Smooth muscle cell (in vitro differentiated cells): Measurements from ENCODE around the gene RARB. TPM values are rescaled to one million over a fixed set of nuclear protein-coding genes. Genes with fewer than 3 reads are reported as not detected.

Source experiments
- DNase-seq: peaks from one replicate; lab custom pipeline; 2025; ENCODE audit not compliant: unreplicated experiment; lab: John Stamatoyannopoulos, UW
- H2AFZ ChIP-seq: fragments of 200-600 bp; sonication (generic); 2 replicates; pipeline ENCODE4 v1.6.0; 2016; ENCODE audit warnings: antibody characterized with exemption, low read depth, mild to moderate bottlenecking
- H3F3A ChIP-seq: fragments of 200-600 bp; sonication (generic); 2 replicates; pipeline ENCODE4 v1.6.0; 2017; ENCODE audit warnings: antibody characterized with exemption, low read depth
- H3K27ac ChIP-seq: fragments of 200-600 bp; sonication (generic); 2 replicates; pipeline ENCODE4 v1.5.1; 2016; ENCODE audit warnings: low read depth, mild to moderate bottlenecking
- H3K27me3 ChIP-seq: fragments of 200-600 bp; sonication (generic); 2 replicates; pipeline ENCODE4 v1.6.1; 2016; ENCODE audit warnings: low read depth, mild to moderate bottlenecking
- H3K36me3 ChIP-seq: fragments of 200-600 bp; sonication (generic); 2 replicates; pipeline ENCODE4 v1.5.1; 2016; ENCODE audit warnings: low read depth
- H3K4me1 ChIP-seq: fragments of 200-600 bp; sonication (generic); 2 replicates; pipeline ENCODE4 v1.5.1; 2016; ENCODE audit warnings: low read depth
- H3K4me2 ChIP-seq: fragments of 200-600 bp; sonication (generic); 2 replicates; pipeline ENCODE4 v1.6.0; 2016; ENCODE audit warnings: mild to moderate bottlenecking
- H3K4me3 ChIP-seq: fragments of 200-600 bp; sonication (generic); 2 replicates; pipeline ENCODE4 v1.5.1; 2016; ENCODE audit warnings: mild to moderate bottlenecking
- H3K79me2 ChIP-seq: fragments of 200-600 bp; sonication (generic); 2 replicates; pipeline ENCODE4 v1.6.0; 2016; ENCODE audit warnings: low read depth, mild to moderate bottlenecking
- H3K9ac ChIP-seq: fragments of 200-600 bp; sonication (generic); 2 replicates; pipeline ENCODE4 v1.6.0; 2016; ENCODE audit warnings: low read depth
- H3K9me3 ChIP-seq: fragments of 200-600 bp; sonication (generic); replicated peaks from 2 replicates; pipeline ENCODE4 v1.5.1; 2016; ENCODE audit warnings: low read depth
- H4K20me1 ChIP-seq: fragments of 200-600 bp; sonication (generic); 2 replicates; pipeline ENCODE4 v1.6.0; 2016; ENCODE audit warnings: low read depth
- WGBS: methylation state at CpG from one replicate; pipeline ENCODE4 v1.1.7; 2016; ENCODE audit warnings: low lambda C conversion rate; 5-methylcytosine and 5-hydroxymethylcytosine counted together
- polyA plus RNA-seq: library from polyadenylated mRNA; unstranded; fragments of >200 nt; fragmentation: Nextera tagmentation; extraction: Ambion mirVana; gene quantifications from 2 replicates; pipeline ENCODE4 v1.2.1, GENCODE V29; 2016
- total RNA-seq: library from RNA; depleted of rRNA; stranded (reverse); fragments of >200 nt; gene quantifications from 2 replicates; pipeline ENCODE4 v1.2.3, GENCODE V29; 2014
- TF ChIP-seq, protein P1 (sequence below): fragments of 200-600 bp; sonication (generic); IDR thresholded peaks from 2 replicates; pipeline ENCODE4 v1.5.1; 2017; ENCODE audit warnings: borderline replicate concordance, mild to moderate bottlenecking, antibody characterized with exemption; ENCODE audit not compliant: insufficient read depth, poor library complexity, severe bottlenecking

RARB gene
- total RNA-seq = 106 and 129 TPM in 2 replicates
- 62.8 and 88.1 TPM in 2 replicates for polyA plus RNA-seq

DNA sequence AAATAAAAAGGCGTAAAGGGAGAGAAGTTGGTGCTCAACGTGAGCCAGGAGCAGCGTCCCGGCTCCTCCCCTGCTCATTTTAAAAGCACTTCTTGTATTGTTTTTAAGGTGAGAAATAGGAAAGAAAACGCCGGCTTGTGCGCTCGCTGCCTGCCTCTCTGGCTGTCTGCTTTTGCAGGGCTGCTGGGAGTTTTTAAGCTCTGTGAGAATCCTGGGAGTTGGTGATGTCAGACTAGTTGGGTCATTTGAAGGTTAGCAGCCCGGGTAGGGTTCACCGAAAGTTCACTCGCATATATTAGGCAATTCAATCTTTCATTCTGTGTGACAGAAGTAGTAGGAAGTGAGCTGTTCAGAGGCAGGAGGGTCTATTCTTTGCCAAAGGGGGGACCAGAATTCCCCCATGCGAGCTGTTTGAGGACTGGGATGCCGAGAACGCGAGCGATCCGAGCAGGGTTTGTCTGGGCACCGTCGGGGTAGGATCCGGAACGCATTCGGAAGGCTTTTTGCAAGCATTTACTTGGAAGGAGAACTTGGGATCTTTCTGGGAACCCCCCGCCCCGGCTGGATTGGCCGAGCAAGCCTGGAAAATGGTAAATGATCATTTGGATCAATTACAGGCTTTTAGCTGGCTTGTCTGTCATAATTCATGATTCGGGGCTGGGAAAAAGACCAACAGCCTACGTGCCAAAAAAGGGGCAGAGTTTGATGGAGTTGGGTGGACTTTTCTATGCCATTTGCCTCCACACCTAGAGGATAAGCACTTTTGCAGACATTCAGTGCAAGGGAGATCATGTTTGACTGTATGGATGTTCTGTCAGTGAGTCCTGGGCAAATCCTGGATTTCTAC lies at the start of gene RARB:
Gene RARB (plus strand): TSS at position 322 of the 847 bp plus-strand sequence. CDS start 469 bp downstream, at position 791.
- TF ChIP-seq, protein P1, sequence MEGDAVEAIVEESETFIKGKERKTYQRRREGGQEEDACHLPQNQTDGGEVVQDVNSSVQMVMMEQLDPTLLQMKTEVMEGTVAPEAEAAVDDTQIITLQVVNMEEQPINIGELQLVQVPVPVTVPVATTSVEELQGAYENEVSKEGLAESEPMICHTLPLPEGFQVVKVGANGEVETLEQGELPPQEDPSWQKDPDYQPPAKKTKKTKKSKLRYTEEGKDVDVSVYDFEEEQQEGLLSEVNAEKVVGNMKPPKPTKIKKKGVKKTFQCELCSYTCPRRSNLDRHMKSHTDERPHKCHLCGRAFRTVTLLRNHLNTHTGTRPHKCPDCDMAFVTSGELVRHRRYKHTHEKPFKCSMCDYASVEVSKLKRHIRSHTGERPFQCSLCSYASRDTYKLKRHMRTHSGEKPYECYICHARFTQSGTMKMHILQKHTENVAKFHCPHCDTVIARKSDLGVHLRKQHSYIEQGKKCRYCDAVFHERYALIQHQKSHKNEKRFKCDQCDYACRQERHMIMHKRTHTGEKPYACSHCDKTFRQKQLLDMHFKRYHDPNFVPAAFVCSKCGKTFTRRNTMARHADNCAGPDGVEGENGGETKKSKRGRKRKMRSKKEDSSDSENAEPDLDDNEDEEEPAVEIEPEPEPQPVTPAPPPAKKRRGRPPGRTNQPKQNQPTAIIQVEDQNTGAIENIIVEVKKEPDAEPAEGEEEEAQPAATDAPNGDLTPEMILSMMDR = no peak
- peak within 1 kb of the TSS; percentile 89 for H3K27ac ChIP-seq
- no peaks in the 10 kb centered on the region for H3K27me3 ChIP-seq
- H4K20me1 ChIP-seq = no peaks in the 10 kb centered on the region
- peaks cover 88% of the 10 kb centered on the region for H3K4me1 ChIP-seq
- H3K79me2 ChIP-seq = peaks cover 49% of the 10 kb centered on the region
- H3K9me3 ChIP-seq = no peaks in the 10 kb centered on the region
- peak within 1 kb of the TSS; percentile 73 for H3K9ac ChIP-seq
- 2% methylated on average over 27 of the region's 27 CpGs for WGBS
- peak within 1 kb of the TSS; percentile 71 for H3K4me3 ChIP-seq
- H3F3A ChIP-seq = peaks cover 55% of the 10 kb centered on the region
- peak within 1 kb of the TSS; percentile 33 for H2AFZ ChIP-seq
- no peaks in the 10 kb centered on the region for H3K36me3 ChIP-seq
- DNase-seq = peak; percentile 31
- peak within 1 kb of the TSS; percentile 93 for H3K4me2 ChIP-seq

DNA sequence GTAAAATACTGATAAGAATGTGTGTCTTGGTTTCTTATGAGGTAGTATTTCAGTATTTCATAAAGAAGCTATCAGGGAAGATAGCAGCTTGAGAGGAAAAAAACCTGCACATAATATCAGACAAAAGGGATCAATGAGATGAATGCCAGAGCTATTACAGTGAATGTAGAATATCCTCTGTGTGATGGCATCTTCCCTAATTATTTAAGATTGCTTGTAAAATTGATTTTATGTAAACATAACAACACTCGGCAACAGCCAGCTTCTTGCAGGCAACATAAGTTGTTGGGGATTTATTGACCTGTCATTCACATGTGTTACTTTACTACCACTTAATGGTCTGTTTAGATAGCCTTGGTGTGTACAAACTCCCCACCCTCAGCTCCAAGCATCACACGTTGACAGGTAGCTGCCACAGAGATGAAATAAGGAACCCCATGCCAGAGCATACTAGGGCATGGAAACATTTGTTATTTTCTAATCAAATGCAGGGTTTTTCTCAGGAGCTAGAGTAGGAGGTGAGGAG lies 49.2 kb upstream of the RARB start:
- 59% methylated on average over 2 of the region's 2 CpGs for WGBS
- DNase-seq = no peak
- Histone ChIP-seq H3K79me2 (no peaks in the 10 kb centered on the region), H3K36me3 (no peaks in the 10 kb centered on the region), H3K4me2 (peak overlapping the region; percentile 34), H2AFZ (no peak overlapping the region), H3K9me3 (no peaks in the 10 kb centered on the region), H4K20me1 (no peaks in the 10 kb centered on the region), H3K9ac (no peak overlapping the region), H3K27ac (no peak overlapping the region), H3K4me1 (peaks cover 11% of the 10 kb centered on the region), H3F3A (peaks cover 5% of the 10 kb centered on the region), H3K27me3 (no peaks in the 10 kb centered on the region), H3K4me3 (no peak overlapping the region)
- TF ChIP-seq, protein P1 = no peak

DNA sequence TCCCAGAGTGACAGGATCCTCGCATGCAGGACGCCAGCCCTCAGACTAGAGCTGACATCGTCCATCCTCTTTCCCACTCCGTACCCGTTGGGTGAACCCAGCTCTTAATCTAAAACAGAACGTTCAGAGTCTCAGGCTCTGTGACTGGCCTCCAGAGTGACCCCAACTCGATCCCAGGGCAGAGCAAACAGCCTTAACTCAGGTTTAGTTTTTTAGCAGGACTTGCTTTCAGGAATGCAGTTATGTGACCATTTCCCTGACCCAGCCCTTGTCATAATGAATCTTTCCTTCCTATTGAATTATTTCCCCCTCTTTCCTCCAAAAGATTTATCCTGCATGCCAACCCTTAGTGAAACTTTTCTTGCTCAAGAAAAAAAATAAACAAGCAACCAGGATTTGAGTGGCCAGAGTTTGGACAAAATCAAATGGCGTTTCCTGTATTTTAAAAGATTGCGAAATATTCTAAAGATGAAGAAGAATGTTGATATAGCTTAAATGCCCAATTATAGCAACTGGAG lies 47.8 kb upstream of the RARB start:
- Histone ChIP-seq H3K4me1 (peaks cover 11% of the 10 kb centered on the region), H3K9ac (no peak overlapping the region), H3K27me3 (no peaks in the 10 kb centered on the region), H4K20me1 (no peaks in the 10 kb centered on the region), H3K27ac (peak overlapping the region; percentile 59), H3K9me3 (no peaks in the 10 kb centered on the region), H3F3A (peaks cover 5% of the 10 kb centered on the region), H3K4me3 (no peak overlapping the region), H3K4me2 (peak overlapping the region; percentile 50), H3K36me3 (no peaks in the 10 kb centered on the region), H2AFZ (peak overlapping the region; percentile 56), H3K79me2 (no peaks in the 10 kb centered on the region)
- WGBS = 62% methylated on average over 9 of the region's 9 CpGs
- TF ChIP-seq, protein P1 = no peak
- no peak for DNase-seq
